HG02571 (cell line): ENCODE results near the gene SUPT3H.
"Not testable (repeated sequence)": the region's sequence is repeated elsewhere in the genome, so short reads cannot be mapped to it uniquely, and the experiment has no call there.

Experiments
- ATAC-seq: cut with Tn5 transposase; IDR thresholded peaks from one replicate; pipeline ENCODE4 v1.9.1; 2021; ENCODE audit warnings: mild to moderate bottlenecking, moderate library complexity; ENCODE audit not compliant: unreplicated experiment

SUPT3H gene

DNA sequence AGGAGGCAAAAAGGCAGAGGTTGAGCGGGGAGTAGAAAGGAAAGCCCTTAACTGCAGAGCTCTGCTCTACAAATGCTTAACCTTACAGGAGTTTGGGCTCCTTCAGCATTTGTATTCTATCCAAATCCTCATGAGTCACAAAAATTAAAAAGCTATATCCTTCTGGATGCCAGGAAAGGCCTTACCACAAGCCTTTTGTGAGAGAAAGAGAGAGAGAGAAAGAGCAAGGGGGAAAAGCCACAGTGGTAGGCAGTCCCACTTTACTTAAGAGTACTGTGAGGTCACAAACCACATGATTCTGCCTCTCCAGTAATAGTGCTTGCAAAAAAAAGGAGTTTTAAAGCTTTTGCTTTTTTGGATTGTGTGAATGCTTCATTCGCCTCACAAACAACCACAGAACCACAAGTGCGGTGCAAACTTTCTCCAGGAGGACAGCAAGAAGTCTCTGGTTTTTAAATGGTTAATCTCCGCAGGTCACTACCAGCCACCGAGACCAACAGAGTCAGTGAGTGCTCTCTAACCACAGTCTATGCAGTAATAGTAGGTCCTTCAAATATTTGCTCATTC, 49.7 kb downstream of the SUPT3H start, which contains the start of gene RUNX2:
TSS of gene RUNX2 (plus strand) at position 375 of the 567 bp plus-strand sequence. CDS start 397 bp downstream, outside the sequence.
- ATAC-seq: no peak

DNA sequence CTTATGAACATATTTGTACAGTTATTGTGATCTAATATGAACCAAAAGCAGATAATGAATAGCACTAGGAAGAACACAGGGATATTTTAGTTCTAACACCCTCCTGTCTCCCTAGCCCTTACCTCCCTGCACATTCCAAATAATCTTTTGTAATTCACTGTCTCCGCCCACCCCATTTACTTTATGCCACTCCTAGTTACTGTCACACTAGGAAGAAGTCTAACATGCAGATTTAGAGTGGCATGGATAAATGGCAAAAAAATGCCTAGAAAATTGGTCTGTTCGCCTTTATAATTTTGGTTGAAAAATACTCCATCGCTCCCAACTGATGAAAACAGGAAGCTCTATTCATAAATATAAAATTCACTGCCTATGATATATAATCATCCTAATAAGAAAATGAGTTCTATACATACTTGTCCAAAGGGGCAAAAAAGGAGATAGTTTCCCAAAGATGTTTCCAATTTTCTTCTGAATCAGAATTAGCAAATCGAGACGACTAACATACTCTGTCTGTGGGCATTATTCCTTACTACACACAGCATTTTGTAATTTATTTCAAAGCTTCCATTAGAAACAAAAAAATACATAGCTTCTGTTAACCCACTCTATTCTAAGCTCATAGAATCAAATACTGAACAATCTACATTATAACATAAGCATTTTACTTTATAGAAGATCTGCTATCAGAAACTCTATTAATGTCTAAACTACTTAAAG, 50.9 kb downstream of the SUPT3H start:
- no peak for ATAC-seq

DNA sequence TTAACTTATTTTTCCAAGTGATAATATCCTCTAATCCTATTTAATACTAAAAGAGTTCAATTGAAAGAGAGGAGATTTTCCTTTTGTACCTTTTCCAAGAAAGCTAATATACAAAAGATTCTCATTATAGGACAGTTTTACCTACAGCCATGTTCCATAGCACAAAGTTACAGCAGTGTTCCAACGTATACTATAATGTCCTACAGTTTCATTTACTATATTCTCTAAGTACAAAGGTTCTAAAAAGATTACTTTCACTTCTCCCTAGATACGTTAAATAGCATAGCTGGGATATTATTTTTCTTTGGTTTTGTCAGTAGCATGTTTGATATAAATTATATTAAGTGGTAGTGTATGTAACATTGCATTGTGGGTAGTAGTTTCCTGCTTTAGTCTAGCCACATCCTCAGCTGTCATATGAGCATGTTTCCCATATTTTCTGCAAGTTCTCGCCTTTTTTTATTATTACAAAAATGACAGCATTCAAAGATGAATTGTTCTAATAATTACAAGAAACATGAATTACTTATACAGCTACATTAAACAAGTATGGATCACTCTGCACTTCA, 54.0 kb downstream of the SUPT3H start:
- no peak for ATAC-seq

DNA sequence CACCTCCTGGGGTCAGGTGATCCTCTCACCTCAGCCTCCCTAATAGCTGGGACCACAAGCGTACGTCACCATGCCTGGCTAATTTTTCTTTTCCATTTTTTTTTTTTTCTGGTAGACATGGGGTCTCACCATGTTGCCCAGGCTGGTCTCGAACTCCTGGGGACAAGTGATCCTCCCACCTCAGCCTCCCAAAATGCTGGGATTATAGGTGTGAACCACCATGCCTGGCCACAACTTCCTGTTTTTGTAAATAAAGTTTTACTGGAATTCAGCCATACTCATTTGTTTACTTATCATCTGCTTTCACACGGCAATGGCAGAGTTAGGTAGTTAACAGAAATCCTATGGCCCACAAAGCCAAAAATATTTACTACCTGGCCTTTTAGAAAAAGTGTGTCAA, 57.4 kb downstream of the SUPT3H start:
- no peak for ATAC-seq

- ATAC-seq: no peak
These were observed 63.6 kb downstream of the SUPT3H start for GRCh38 chr6:45314146-45314545.

DNA sequence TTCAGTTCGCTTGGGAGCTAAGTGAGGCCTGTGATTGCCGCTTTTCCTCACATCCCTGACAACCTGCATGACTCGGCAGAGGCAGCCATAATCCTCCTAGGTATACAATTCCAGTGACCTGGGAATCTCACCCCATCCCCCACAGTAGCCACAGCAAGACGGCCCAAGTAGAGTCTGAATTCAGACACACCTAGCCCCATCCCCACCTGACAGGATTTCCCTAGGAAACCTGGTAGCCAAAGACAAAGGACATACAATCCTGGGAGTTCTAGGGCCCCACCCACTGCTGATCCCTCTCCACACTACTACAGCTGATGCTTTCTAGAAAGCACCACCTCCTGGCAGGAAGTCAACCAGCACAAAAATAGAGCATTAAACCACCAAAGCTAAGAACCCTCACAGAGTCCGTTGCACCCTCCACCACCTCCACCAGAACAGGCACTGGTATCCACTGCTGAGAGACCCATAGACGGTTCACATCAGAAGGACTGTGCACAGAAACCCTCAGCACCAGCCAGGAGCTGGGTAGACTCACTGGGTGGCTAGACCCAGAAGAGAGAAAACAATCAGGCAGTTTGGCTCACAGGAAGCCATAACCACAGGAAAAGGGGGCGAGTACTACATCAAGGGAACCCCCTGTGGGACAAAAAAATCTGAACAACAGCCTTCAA, 67.5 kb downstream of the SUPT3H start:
- ATAC-seq: no peak

DNA sequence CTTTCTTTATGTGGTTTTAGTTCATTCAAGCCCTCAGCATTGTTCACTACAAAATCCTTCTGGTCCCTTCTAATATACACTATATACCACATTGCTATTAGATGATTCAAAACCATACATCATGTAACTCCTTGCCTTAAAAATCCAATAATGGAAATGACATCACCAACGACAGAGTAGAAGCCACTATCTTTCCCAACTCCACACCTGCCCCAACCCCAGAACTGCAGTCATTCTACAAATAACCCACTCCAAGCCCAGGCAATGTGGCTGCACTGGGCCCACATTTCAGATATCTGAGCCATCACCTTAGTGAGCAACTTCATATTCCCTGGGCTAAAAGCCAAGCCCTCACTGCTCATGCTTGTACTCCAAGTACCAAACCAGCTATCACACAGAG, 72.2 kb downstream of the SUPT3H start:
- ATAC-seq: no peak

DNA sequence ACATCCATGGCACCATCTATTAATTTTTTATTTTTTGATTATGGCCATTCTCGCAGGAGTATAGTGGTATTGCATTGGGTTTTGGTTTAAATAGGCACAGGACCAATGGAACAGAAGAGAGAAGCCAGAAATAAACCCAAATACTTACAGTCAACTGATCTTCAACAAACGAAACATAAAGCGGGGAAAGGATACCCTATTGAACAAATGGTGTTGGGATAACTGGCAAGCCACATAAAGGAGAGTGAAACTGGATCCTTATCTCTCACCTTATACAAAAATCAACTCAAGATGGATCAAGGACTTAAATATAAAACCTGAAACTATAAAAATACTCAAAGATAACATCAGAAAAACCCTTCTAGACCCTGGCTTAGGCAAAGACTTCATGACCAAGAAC, 74.9 kb downstream of the SUPT3H start:
- ATAC-seq: no peak

GRCh38 chr6:45301348-45302142, 76.2 kb downstream of the SUPT3H start:
- no peak for ATAC-seq

DNA sequence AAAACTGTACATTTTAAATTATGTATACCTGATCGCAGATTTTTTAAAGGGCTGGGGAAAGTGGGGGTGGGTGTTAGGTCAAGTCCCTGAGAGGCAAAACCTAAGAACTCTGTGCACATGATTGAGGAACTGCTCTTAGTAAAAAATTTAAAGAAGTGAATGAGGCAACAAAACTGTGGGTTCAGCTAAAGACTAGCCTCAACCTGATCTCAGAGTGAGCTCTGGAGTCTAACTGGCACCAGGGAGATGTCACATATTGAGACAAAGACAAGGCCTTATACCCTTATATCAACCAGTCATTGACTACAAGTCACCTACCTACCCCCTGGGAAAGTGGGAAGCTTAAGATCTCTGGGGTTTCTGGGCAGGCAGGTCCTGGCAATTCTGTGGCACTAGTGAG, 77.0 kb downstream of the SUPT3H start:
- ATAC-seq: no peak

- no peak for ATAC-seq
These were observed 78.6 kb downstream of the SUPT3H start for GRCh38 chr6:45299096-45299581.

- no peak for ATAC-seq
These were observed 80.4 kb downstream of the SUPT3H start for GRCh38 chr6:45297320-45297719.

- ATAC-seq: not testable (repeated sequence)
These were observed 83.6 kb downstream of the SUPT3H start for GRCh38 chr6:45294065-45294701.

- ATAC-seq: no peak
These were observed 84.4 kb downstream of the SUPT3H start for GRCh38 chr6:45293306-45293705.

DNA sequence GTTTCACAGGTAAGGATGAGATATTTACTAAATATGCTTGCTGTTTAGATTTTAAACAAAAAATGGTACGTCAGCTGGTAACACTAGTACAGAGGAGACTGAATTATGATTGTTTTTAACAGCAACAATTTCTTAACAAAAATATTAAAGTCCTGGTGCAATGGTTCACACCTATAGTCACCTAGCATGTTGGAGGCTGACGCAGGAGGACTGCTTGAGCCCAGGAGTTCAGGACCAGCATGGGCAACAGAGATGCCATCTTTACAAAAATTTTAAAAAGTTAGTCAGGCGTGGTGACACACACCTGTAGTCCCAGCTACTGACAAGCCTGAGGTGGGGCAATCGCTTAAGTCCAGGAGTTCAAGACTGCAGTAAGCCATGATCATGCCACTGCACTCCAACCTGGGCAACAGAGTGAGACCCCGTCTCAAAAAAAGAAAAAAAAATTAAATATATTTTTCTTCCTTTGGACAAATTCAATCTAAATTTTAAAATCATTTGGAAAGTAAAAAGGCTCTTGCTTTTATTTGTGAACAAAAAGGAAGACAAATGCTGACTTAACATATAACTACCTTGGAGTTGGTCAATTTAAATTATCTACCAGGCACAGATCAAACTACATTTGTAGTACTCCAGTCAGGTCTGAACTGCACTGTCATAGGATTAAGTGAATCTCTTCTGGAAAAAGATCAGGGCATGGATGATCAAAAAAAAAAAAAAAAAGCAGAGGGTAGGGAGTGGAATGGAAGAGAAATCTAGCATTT, 87.8 kb downstream of the SUPT3H start:
- no peak for ATAC-seq

GRCh38 chr6:45286707-45287106, 91.0 kb downstream of the SUPT3H start:
- not testable (repeated sequence) for ATAC-seq

- no peak for ATAC-seq
These were observed 99.4 kb downstream of the SUPT3H start for GRCh38 chr6:45278367-45278766.

GRCh38 chr6:45277741-45278140, 100.0 kb downstream of the SUPT3H start:
- ATAC-seq: not testable (repeated sequence)

- no peak for ATAC-seq
These were observed 102.4 kb downstream of the SUPT3H start for GRCh38 chr6:45275358-45275757.

DNA sequence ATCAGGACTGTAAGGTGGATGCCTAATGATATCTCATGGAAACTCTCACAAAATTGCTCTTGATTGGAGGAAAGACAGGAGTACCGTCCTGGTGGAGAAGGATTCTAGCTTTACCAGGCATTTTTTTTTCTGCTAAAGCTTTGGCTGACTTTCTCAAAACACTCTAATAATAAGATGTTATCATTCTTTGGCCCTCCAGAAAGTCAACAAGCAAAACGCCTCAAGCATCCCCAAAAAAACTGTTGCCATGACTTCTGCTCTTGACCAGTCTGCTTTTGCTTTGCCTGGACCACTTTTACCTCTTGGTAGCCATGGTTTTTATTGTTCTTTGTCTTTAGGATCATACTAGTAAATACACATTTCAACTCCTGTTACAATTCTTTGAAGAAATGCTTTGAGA, 105.1 kb downstream of the SUPT3H start:
- no peak for ATAC-seq
